Measurements from ENCODE around the gene ATP10A. TPM values are rescaled to one million over a fixed set of nuclear protein-coding genes. Genes with fewer than 3 reads are reported as not detected.
A peak's percentile ranks its signal among the peaks of the same experiment; 100 is the strongest.

ATP10A gene
- total RNA-seq, 4 donors from 2014 or later = 1.4 to 10.0 (median 3.6) TPM

- no peaks in the 10 kb centered on the region for H3K36me3 ChIP-seq
- intact Hi-C loops (cut with DNase I; ENCODE audit: low total_unique reads) = no loop called here
- DNase-seq = no peak
- peaks cover 7 to 34% (median 18%) of the 10 kb centered on the region in 4 donors for H3K4me1 ChIP-seq
- H3K27me3 ChIP-seq = no peaks in the 10 kb centered on the region
- in situ Hi-C loops (cut with MboI; ENCODE audit: low pct_ligation_motif_present in 1 of 4, low pct_unique_long_range_greater_than_20kb in 1 of 4, low sequenced_read_pairs in 3 of 4) = loop anchor here in 1 of 4 donors (25.0 kb wide), 1 partner anchor 235 kb away; no protein-coding TSS in a partner anchor
- H3K27ac ChIP-seq = peak overlapping the region in 3 of 4 donors; percentile 43 to 93 (median 85)
- no peaks in the 10 kb centered on the region for H3K9me3 ChIP-seq
- no peak overlapping the region for H3K4me3 ChIP-seq
- TF ChIP-seq EP300 (IDR thresholded peaks at IDR 0.05; ENCODE audit: low read depth) (no peak), POLR2A (IDR thresholded peaks at IDR 0.05) (no peak), POLR2AphosphoS5 (IDR thresholded peaks at IDR 0.05) (no peak)
- TF ChIP-seq, protein P1, sequence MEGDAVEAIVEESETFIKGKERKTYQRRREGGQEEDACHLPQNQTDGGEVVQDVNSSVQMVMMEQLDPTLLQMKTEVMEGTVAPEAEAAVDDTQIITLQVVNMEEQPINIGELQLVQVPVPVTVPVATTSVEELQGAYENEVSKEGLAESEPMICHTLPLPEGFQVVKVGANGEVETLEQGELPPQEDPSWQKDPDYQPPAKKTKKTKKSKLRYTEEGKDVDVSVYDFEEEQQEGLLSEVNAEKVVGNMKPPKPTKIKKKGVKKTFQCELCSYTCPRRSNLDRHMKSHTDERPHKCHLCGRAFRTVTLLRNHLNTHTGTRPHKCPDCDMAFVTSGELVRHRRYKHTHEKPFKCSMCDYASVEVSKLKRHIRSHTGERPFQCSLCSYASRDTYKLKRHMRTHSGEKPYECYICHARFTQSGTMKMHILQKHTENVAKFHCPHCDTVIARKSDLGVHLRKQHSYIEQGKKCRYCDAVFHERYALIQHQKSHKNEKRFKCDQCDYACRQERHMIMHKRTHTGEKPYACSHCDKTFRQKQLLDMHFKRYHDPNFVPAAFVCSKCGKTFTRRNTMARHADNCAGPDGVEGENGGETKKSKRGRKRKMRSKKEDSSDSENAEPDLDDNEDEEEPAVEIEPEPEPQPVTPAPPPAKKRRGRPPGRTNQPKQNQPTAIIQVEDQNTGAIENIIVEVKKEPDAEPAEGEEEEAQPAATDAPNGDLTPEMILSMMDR (IDR thresholded peaks at IDR 0.05) = no peak
Observed at GRCh38 chr15:25852027-25852426, 11.1 kb downstream of the ATP10A start.

DNA sequence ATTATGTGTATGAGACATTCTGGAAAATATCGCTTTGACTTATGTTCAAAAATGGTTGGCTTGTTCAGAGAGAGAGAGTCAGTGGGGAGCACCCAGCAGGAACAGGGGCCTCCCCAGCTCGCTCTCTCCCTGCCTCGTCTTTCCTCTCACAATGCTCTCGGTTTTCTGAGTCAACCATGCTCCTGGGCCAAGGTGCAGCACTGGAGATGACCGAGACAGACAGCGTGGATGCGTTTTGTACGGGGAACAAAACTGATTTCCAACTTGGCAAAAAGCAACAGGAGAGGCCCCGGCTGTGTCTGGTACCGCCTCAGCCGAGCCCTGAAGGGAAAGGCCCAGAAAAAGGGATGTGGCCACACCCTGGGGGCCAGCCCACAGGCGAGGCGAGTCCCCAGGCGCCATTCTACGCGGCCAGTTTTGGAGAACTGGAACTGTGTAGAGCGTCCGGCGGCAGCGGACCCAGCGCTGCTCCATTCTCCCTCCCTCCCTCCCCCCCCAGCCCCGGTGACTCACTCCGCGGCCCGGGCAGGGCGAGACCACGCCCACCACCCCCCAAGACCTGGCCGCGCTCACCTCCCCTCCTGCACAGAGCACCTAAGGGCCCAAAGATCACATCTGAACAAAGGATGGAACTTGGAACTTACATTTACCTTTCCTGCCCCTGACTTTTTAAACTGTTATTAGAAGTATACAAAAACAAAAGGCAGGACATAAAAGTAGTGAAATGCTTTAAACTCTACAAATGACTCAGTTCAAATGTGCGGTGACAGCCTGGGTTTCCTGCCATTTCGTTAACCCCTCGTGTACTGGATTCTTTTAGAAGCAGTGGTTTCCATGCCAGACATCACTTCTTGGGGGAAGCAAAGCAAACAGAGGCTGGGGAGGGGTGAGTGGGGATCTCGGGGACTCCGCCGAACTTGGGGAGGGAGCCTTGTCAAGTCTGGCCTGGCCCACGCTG lies 12.7 kb downstream of the ATP10A start:
- Histone ChIP-seq H3K4me3 (peak overlapping the region; percentile 16 to 49 (median 19)), H3K27me3 (no peaks in the 10 kb centered on the region), H3K27ac (peak overlapping the region; percentile 83 to 93 (median 86)), H3K36me3 (no peaks in the 10 kb centered on the region), H3K9me3 (no peaks in the 10 kb centered on the region), H3K4me1 (peaks cover 7 to 34% (median 18%) of the 10 kb centered on the region in 4 donors)
- in situ Hi-C loops (cut with MboI; ENCODE audit: low pct_ligation_motif_present in 1 of 4, low pct_unique_long_range_greater_than_20kb in 1 of 4, low sequenced_read_pairs in 3 of 4) (loop anchor here in 1 of 4 donors (25.0 kb wide), 1 partner anchor 237 kb away; no protein-coding TSS in a partner anchor), intact Hi-C loops (cut with DNase I; ENCODE audit: low total_unique reads) (no loop called here)
- DNase-seq = peak; percentile 64
- TF ChIP-seq POLR2A (IDR thresholded peaks at IDR 0.05) = peak; percentile 32
- TF ChIP-seq, protein P1 (IDR thresholded peaks at IDR 0.05) = no peak
- peak; percentile 22 to 59 (median 39) for TF ChIP-seq POLR2AphosphoS5 (IDR thresholded peaks at IDR 0.05)
- WGBS, 2 donors (ENCODE audit: low coverage in 1 of 2) = 19% methylated on average over 36 of the region's 36 CpGs; no CpG with 5 or more reads in 1 of the 2 donors

DNA sequence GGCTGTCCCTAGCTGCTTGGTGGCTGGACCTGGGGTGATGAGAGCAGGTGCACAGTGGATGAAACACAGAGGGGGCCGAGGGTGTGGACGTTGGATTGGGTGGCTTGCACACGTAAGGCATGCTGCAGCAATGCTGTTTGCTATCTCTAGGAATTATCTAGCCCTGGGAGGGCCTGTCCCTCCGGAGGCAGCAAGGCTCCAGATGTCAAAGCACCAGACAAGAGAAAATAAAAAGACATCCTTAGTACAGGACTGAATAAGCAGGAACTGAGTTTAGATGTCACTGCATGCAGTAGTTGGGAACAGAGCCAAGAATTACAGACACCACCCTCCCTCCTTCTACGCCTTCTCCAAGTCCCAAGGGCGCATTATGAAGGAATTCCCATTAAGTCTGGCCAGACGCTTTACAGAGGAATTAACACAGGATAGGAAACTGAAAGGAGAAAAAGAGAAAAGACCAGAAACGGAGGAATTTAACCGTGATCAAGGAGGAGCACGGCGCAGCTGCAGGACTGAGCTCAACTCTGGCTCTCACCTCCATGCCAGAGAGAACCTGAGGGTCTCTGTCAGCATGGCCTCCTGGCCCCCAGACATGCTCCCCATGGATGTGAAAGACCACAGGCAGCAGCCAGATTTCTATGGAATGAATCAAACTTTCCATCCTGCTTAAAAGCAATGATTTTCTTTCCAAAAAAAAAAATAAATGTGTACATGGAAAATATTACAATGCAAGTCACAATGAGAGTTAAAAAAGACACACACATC lies 13.8 kb downstream of the ATP10A start:
- peaks cover 7 to 34% (median 18%) of the 10 kb centered on the region in 4 donors for H3K4me1 ChIP-seq
- in situ Hi-C loops (cut with MboI; ENCODE audit: low pct_ligation_motif_present in 1 of 4, low pct_unique_long_range_greater_than_20kb in 1 of 4, low sequenced_read_pairs in 3 of 4) (no loop called here), intact Hi-C loops (cut with DNase I; ENCODE audit: low total_unique reads) (no loop called here)
- WGBS, 2 donors (ENCODE audit: low coverage in 1 of 2) = 13 to 34% methylated on average over 7 to 11 of the region's 11 CpGs
- H3K27me3 ChIP-seq = no peaks in the 10 kb centered on the region
- TF ChIP-seq POLR2A (IDR thresholded peaks at IDR 0.05) = no peak
- TF ChIP-seq, protein P1 (IDR thresholded peaks at IDR 0.05) = no peak
- no peak for TF ChIP-seq EP300 (IDR thresholded peaks at IDR 0.05; ENCODE audit: low read depth)
- no peak for TF ChIP-seq POLR2AphosphoS5 (IDR thresholded peaks at IDR 0.05)
- DNase-seq = no peak
- peak overlapping the region in 1 of 4 donors; percentile 49 for H3K4me3 ChIP-seq
- no peaks in the 10 kb centered on the region for H3K36me3 ChIP-seq
- H3K9me3 ChIP-seq = no peaks in the 10 kb centered on the region
- peak overlapping the region; percentile 83 to 93 (median 86) for H3K27ac ChIP-seq

- H3K27me3 ChIP-seq = no peaks in the 10 kb centered on the region
- H3K4me3 ChIP-seq = no peak overlapping the region
- no peaks in the 10 kb centered on the region for H3K9me3 ChIP-seq
- no peak for DNase-seq
- peaks cover 7 to 34% (median 18%) of the 10 kb centered on the region in 4 donors for H3K4me1 ChIP-seq
- intact Hi-C loops (cut with DNase I; ENCODE audit: low total_unique reads) (no loop called here), in situ Hi-C loops (cut with MboI; ENCODE audit: low pct_ligation_motif_present in 1 of 4, low pct_unique_long_range_greater_than_20kb in 1 of 4, low sequenced_read_pairs in 3 of 4) (no loop called here)
- TF ChIP-seq EP300 (IDR thresholded peaks at IDR 0.05; ENCODE audit: low read depth) (no peak), POLR2A (IDR thresholded peaks at IDR 0.05) (no peak), POLR2AphosphoS5 (IDR thresholded peaks at IDR 0.05) (no peak)
- TF ChIP-seq, protein P1 (IDR thresholded peaks at IDR 0.05) = no peak
- H3K27ac ChIP-seq = peak overlapping the region; percentile 83 to 93 (median 86)
- H3K36me3 ChIP-seq = no peaks in the 10 kb centered on the region
- WGBS, 2 donors (ENCODE audit: low coverage in 1 of 2) = 70 to 72% methylated on average over 2 to 5 of the region's 5 CpGs
Observed at GRCh38 chr15:25848784-25849156, 14.4 kb downstream of the ATP10A start.
